Peyer's patch (tissue), 4 donors: ENCODE results near the gene ANO8.

Experiments
- POLR2A ChIP-seq, 2 donors: fragments of 450-650 bp; IDR thresholded peaks; one replicate each; pipeline ENCODE4 v1.5.1; 2017; ENCODE audit warnings: antibody characterized with exemption in 2 of 2, mild to moderate bottlenecking in 2 of 2, moderate library complexity in 2 of 2
- TF ChIP-seq, protein P1 (sequence below), 6 experiments: fragments of 450-650 bp in 4 of 6; fragments of 200-600 bp in 2 of 6; sonication (generic) in 1 of 6; IDR thresholded peaks; one replicate each; pipeline ENCODE4 v1.5.1; 2017 to 2019; ENCODE audit warnings: antibody characterized with exemption in 6 of 6, mild to moderate bottlenecking in 3 of 6, moderate library complexity in 1 of 6

GRCh38 chr19:17334414-17335409, at the start of gene ANO8:
- TF ChIP-seq, protein P1, sequence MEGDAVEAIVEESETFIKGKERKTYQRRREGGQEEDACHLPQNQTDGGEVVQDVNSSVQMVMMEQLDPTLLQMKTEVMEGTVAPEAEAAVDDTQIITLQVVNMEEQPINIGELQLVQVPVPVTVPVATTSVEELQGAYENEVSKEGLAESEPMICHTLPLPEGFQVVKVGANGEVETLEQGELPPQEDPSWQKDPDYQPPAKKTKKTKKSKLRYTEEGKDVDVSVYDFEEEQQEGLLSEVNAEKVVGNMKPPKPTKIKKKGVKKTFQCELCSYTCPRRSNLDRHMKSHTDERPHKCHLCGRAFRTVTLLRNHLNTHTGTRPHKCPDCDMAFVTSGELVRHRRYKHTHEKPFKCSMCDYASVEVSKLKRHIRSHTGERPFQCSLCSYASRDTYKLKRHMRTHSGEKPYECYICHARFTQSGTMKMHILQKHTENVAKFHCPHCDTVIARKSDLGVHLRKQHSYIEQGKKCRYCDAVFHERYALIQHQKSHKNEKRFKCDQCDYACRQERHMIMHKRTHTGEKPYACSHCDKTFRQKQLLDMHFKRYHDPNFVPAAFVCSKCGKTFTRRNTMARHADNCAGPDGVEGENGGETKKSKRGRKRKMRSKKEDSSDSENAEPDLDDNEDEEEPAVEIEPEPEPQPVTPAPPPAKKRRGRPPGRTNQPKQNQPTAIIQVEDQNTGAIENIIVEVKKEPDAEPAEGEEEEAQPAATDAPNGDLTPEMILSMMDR (IDR thresholded peaks at IDR 0.05): no peak
- TF ChIP-seq POLR2A (IDR thresholded peaks at IDR 0.05): peak in 1 of 2 donors; percentile 71
